Measurements from ENCODE around the gene RNF186. TPM values are rescaled to one million over a fixed set of nuclear protein-coding genes. Genes with fewer than 3 reads are reported as not detected.
A peak's percentile ranks its signal among the peaks of the same experiment; 100 is the strongest.
"Not testable (repeated sequence)": the region's sequence is repeated elsewhere in the genome, so short reads cannot be mapped to it uniquely, and the experiment has no call there.

Gene RNF186
- total RNA-seq, 3 donors from 2014 or later: 15.1 to 42.6 (median 41.0) TPM

- intact Hi-C loops (cut with DNase I, micrococcal nuclease): loop anchor here in 1 of 2 donors (10.0 kb wide), 1 partner anchor 45 kb away; no protein-coding TSS in a partner anchor
- Histone ChIP-seq H3K9me3 (no peaks in the 10 kb centered on the region), H3K4me1 (ENCODE audit: low read depth) (peaks cover 10% of the 10 kb centered on the region), H3K4me3 (no peak overlapping the region), H3K36me3 (ENCODE audit: low read depth) (peaks cover 3% of the 10 kb centered on the region)
- no peak for TF ChIP-seq CTCF (IDR thresholded peaks at IDR 0.05)
- ATAC-seq (no peak), DNase-seq (no peak)
Measured at GRCh38 chr1:19819701-19820100, 4.6 kb upstream of the RNF186 start.

GRCh38 chr1:19818324-19818723 is 3.2 kb upstream of the RNF186 start:
- Histone ChIP-seq H3K4me3 (no peak overlapping the region), H3K4me1 (ENCODE audit: low read depth) (peaks cover 10% of the 10 kb centered on the region), H3K9me3 (no peaks in the 10 kb centered on the region), H3K36me3 (ENCODE audit: low read depth) (peaks cover 3% of the 10 kb centered on the region)
- no peak for DNase-seq
- intact Hi-C loops (cut with DNase I, micrococcal nuclease): loop anchor here in 1 of 2 donors (10.0 kb wide), 1 partner anchor 46 kb away; no protein-coding TSS in a partner anchor
- TF ChIP-seq CTCF (IDR thresholded peaks at IDR 0.05): no peak
- no peak for ATAC-seq

- H3K4me1 ChIP-seq (ENCODE audit: low read depth): peaks cover 10% of the 10 kb centered on the region
- no peaks in the 10 kb centered on the region for H3K9me3 ChIP-seq
- peaks cover 3% of the 10 kb centered on the region for H3K36me3 ChIP-seq (ENCODE audit: low read depth)
- TF ChIP-seq CTCF (IDR thresholded peaks at IDR 0.05): no peak
- ATAC-seq: no peak
- DNase-seq: no peak
- intact Hi-C loops (cut with DNase I, micrococcal nuclease): loop anchor here in 1 of 2 donors (10.0 kb wide), 1 partner anchor 48 kb away; no protein-coding TSS in a partner anchor
- no peak overlapping the region for H3K4me3 ChIP-seq
Measured at GRCh38 chr1:19817160-19817559, 2.1 kb upstream of the RNF186 start.

GRCh38 chr1:19816737-19817086 is 1.6 kb upstream of the RNF186 start:
- H3K9me3 ChIP-seq; DNase-seq; H3K4me3 ChIP-seq; H3K36me3 ChIP-seq (ENCODE audit: low read depth); ATAC-seq: not testable (repeated sequence)
- intact Hi-C loops (cut with DNase I, micrococcal nuclease): loop anchor here in 1 of 2 donors (10.0 kb wide), 1 partner anchor 48 kb away; no protein-coding TSS in a partner anchor
- peaks cover 10% of the 10 kb centered on the region for H3K4me1 ChIP-seq (ENCODE audit: low read depth)

GRCh38 chr1:19815801-19816736 is 986 bp upstream of the RNF186 start:
- TF ChIP-seq CTCF (IDR thresholded peaks at IDR 0.05): no peak
- DNase-seq: peak; percentile 94 to 95 (median 94)
- H3K4me1 ChIP-seq (ENCODE audit: low read depth): peaks cover 10% of the 10 kb centered on the region

GRCh38 chr1:19814244-19814661 is 830 bp downstream of the RNF186 start:
- no peaks in the 10 kb centered on the region for H3K9me3 ChIP-seq
- DNase-seq (peak in 1 of 3 donors; percentile 49), ATAC-seq (peak; percentile 2)
- intact Hi-C loops (cut with DNase I, micrococcal nuclease): loop anchor here in 1 of 2 donors (10.0 kb wide), 1 partner anchor 51 kb away; no protein-coding TSS in a partner anchor
- peaks cover 3% of the 10 kb centered on the region for H3K36me3 ChIP-seq (ENCODE audit: low read depth)
- H3K4me3 ChIP-seq: peak overlapping the region; percentile 48
- no peak for TF ChIP-seq CTCF (IDR thresholded peaks at IDR 0.05)
- peaks cover 10% of the 10 kb centered on the region for H3K4me1 ChIP-seq (ENCODE audit: low read depth)

More at GRCh38 chr1:19815801-19816736, 986 bp upstream of the RNF186 start:
- no peak overlapping the region for H3K4me3 ChIP-seq
- H3K9me3 ChIP-seq: no peaks in the 10 kb centered on the region
- intact Hi-C loops (cut with DNase I, micrococcal nuclease): loop anchor here in 1 of 2 donors (10.0 kb wide), 1 partner anchor 49 kb away; no protein-coding TSS in a partner anchor
- peaks cover 3% of the 10 kb centered on the region for H3K36me3 ChIP-seq (ENCODE audit: low read depth)
- ATAC-seq: peak; percentile 63

Data from mucosa of descending colon (tissue), 3 donors.